Natural killer cell (primary cell): Measurements from ENCODE around the gene R3HDML. TPM values are rescaled to one million over a fixed set of nuclear protein-coding genes. Genes with fewer than 3 reads are reported as not detected.

Source experiments
- ATAC-seq, 3 donors: fragments of 150-1000 bp in 2 of 3; fragments of 200-7000 bp in 1 of 3; cut with Tn5 transposase; 1 replicate in 1 of 3; 2 replicates in 2 of 3; pipeline ENCODE4 v1.10.0; 2021; ENCODE audit warnings: mild to moderate bottlenecking in 2 of 3, moderate library complexity in 2 of 3
- DNase-seq, 2 donors: peaks; one replicate each; pipeline versions ENCODE4 v3.0.0 to v3.0.0-alpha.2; 2013 to 2021; ENCODE audit warnings: mixed read lengths in 1 of 2
- H3K27ac ChIP-seq: one replicate; pipeline ENCODE4 v1.5.1; 2013; ENCODE audit warnings: mild to moderate bottlenecking, low read length
- H3K27me3 ChIP-seq: one replicate; pipeline ENCODE4 v1.6.1; 2013; ENCODE audit warnings: low read length; ENCODE audit not compliant: control insufficient read depth, insufficient read depth
- H3K36me3 ChIP-seq: one replicate; pipeline ENCODE4 v1.6.1; 2013; ENCODE audit warnings: low read length; ENCODE audit not compliant: control insufficient read depth, insufficient read depth
- H3K4me1 ChIP-seq: one replicate; pipeline ENCODE4 v1.6.1; 2013; ENCODE audit warnings: low read length; ENCODE audit not compliant: control insufficient read depth, insufficient read depth
- H3K4me3 ChIP-seq: one replicate; pipeline ENCODE4 v1.5.1; 2013; ENCODE audit warnings: low read length
- H3K9me3 ChIP-seq: one replicate; pipeline ENCODE4 v1.6.1; 2013; ENCODE audit warnings: low read length; ENCODE audit not compliant: control insufficient read depth, insufficient read depth
- H3K27ac Mint-ChIP-seq, 2 donors: one replicate each; pipeline ENCODE4 v1.8.0; 2022; ENCODE audit warnings: mild to moderate bottlenecking in 2 of 2, mixed read lengths in 2 of 2, moderate library complexity in 1 of 2
- H3K27me3 Mint-ChIP-seq, 2 donors: one replicate each; pipeline ENCODE4 v1.8.0; 2022; ENCODE audit warnings: low read depth in 2 of 2, mixed read lengths in 2 of 2
- H3K36me3 Mint-ChIP-seq: one replicate; pipeline ENCODE4 v1.8.0; 2022; ENCODE audit warnings: mixed read lengths
- H3K4me1 Mint-ChIP-seq, 2 donors: one replicate each; pipeline ENCODE4 v1.8.0; 2022; ENCODE audit warnings: mixed read lengths in 2 of 2
- H3K4me3 Mint-ChIP-seq: one replicate; pipeline ENCODE4 v1.8.0; 2022; ENCODE audit warnings: mild to moderate bottlenecking, moderate library complexity, mixed read lengths
- H3K9me3 Mint-ChIP-seq, 2 donors: one replicate each; pipeline ENCODE4 v1.8.0; 2022; ENCODE audit warnings: mixed read lengths in 2 of 2
- WGBS: methylation state at CpG from one replicate; pipeline ENCODE4 v1.1.7; 2013; ENCODE audit warnings: missing lambda C conversion rate; ENCODE audit not compliant: insufficient coverage; 5-methylcytosine and 5-hydroxymethylcytosine counted together
- intact Hi-C: fragments of 100-400 bp; cut with micrococcal nuclease; formaldehyde crosslinking; loops from one replicate; pipeline ENCODE4 v1.14.2; 2022
- total RNA-seq, 4 donors: library from RNA; stranded (reverse); fragments of 120-200 nt in 1 of 4; gene quantifications; one replicate each; pipeline versions ENCODE4 v1.2.3 to v1.2.4, GENCODE V29; 2013 to 2022
- TF ChIP-seq, protein P1 (sequence below): fragments of 200-600 bp; IDR thresholded peaks from one replicate; pipeline ENCODE4 v1.8.0; 2022; ENCODE audit warnings: antibody characterized with exemption

R3HDML gene
- total RNA-seq, 3 donors from 2014 or later (not counting 1 experiment from before 2014, with no cell fraction given) = not detected

DNA sequence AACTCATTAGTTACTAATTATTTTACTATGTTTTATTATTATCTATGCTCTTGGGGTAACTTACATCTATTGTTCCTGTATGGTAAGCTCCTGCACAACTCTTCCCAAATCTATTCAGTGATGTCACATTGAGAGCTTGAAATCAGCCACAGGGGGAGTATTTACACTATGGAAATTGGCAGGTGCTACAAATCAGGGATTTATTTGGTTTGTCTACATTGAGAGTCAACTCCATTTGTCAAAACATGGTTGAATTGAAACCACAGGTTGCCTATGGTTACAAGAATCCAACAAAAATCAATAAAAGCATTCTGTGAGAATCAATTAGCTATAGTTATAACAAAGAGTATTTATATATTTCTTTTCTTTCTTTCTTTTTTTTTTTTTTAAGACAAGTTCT lies 22.0 kb upstream of the R3HDML start:
- no peaks in the 10 kb centered on the region for H3K9me3 ChIP-seq
- intact Hi-C loops = no loop called here
- H3K27me3 Mint-ChIP-seq = peaks cover 0 to 7% of the 10 kb centered on the region in 2 donors
- H3K4me1 ChIP-seq = peaks cover 14% of the 10 kb centered on the region
- TF ChIP-seq, protein P1, sequence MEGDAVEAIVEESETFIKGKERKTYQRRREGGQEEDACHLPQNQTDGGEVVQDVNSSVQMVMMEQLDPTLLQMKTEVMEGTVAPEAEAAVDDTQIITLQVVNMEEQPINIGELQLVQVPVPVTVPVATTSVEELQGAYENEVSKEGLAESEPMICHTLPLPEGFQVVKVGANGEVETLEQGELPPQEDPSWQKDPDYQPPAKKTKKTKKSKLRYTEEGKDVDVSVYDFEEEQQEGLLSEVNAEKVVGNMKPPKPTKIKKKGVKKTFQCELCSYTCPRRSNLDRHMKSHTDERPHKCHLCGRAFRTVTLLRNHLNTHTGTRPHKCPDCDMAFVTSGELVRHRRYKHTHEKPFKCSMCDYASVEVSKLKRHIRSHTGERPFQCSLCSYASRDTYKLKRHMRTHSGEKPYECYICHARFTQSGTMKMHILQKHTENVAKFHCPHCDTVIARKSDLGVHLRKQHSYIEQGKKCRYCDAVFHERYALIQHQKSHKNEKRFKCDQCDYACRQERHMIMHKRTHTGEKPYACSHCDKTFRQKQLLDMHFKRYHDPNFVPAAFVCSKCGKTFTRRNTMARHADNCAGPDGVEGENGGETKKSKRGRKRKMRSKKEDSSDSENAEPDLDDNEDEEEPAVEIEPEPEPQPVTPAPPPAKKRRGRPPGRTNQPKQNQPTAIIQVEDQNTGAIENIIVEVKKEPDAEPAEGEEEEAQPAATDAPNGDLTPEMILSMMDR = no peak
- no peaks in the 10 kb centered on the region for H3K36me3 Mint-ChIP-seq
- DNase-seq (no peak), ATAC-seq (no peak)
- no peak overlapping the region for H3K4me3 ChIP-seq
- H3K4me1 Mint-ChIP-seq = peaks cover 14 to 16% of the 10 kb centered on the region in 2 donors
- no peak overlapping the region for H3K4me3 Mint-ChIP-seq
- peaks cover 2% of the 10 kb centered on the region for H3K27me3 ChIP-seq
- H3K36me3 ChIP-seq = no peaks in the 10 kb centered on the region
- H3K9me3 Mint-ChIP-seq = no peaks in the 10 kb centered on the region
- no peak overlapping the region for H3K27ac ChIP-seq
- no peak overlapping the region for H3K27ac Mint-ChIP-seq

DNA sequence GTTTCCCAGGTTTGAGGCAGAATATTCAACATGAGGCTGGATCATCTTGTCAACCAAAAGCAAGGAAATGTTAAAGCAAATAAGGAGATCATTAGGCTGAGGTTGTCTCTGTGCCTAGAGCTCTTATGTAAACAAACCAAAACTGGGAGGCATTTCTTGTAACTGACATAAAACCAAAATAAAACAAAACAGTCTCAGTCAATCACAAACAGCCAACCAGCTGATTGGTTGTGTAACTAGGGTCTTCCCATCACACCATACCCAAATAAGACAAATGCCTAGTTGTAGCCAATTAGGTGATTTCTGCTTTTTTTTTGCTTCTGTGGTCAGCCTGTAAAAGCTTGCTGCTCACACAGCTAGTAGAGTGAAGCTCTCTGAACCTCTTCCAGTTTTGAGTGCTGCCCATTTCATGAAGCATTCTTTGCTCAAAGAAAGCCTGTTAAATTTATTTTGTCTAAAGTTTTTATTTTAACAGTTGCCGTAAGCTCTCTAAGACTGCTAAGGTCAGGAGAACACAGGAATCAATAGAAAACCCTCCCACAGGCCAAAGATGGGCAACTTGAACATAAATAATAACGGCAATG lies 16.9 kb upstream of the R3HDML start:
- Histone ChIP-seq H3K27ac (no peak overlapping the region), H3K4me1 (no peaks in the 10 kb centered on the region), H3K36me3 (no peaks in the 10 kb centered on the region), H3K4me3 (no peak overlapping the region), H3K27me3 (peaks cover 2% of the 10 kb centered on the region), H3K9me3 (no peaks in the 10 kb centered on the region)
- H3K36me3 Mint-ChIP-seq = no peaks in the 10 kb centered on the region
- intact Hi-C loops = no loop called here
- no peak overlapping the region for H3K27ac Mint-ChIP-seq
- no peaks in the 10 kb centered on the region for H3K9me3 Mint-ChIP-seq
- TF ChIP-seq, protein P1 = no peak
- DNase-seq = no peak
- 92% methylated on average over 2 of the region's 2 CpGs for WGBS
- H3K4me3 Mint-ChIP-seq = no peak overlapping the region
- no peaks in the 10 kb centered on the region for H3K4me1 Mint-ChIP-seq
- H3K27me3 Mint-ChIP-seq = peaks cover 5 to 10% of the 10 kb centered on the region in 2 donors
- ATAC-seq = no peak

DNA sequence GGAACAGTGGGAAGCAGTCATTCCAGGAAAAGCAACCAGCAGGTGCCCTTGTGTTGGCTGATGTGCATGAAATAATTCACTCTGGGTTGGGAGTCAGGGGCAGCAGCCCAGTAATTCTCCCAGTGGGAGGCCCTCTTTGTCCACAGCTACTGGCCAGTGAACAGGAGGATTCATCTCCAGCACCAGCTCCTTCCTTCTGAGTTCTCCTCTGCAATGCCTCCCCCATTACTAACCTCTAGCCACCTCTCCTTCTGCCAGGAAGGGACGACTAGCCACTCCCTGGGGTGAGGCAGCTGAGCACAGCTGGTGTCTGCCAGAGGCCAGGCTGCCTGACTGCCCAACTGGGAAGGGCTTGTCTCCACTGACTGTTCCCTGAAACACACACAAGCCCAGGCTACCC lies 12.5 kb upstream of the R3HDML start:
- Mint-ChIP-seq H3K27ac (no peak overlapping the region), H3K4me1 (no peaks in the 10 kb centered on the region), H3K36me3 (no peaks in the 10 kb centered on the region), H3K9me3 (no peaks in the 10 kb centered on the region), H3K4me3 (no peak overlapping the region), H3K27me3 (peaks cover 9 to 28% of the 10 kb centered on the region in 2 donors)
- 47% methylated on average over 1 of the region's 1 CpG for WGBS
- DNase-seq = no peak
- intact Hi-C loops = no loop called here
- Histone ChIP-seq H3K36me3 (no peaks in the 10 kb centered on the region), H3K9me3 (no peaks in the 10 kb centered on the region), H3K27me3 (peaks cover 5% of the 10 kb centered on the region), H3K4me3 (no peak overlapping the region), H3K4me1 (no peaks in the 10 kb centered on the region), H3K27ac (no peak overlapping the region)
- ATAC-seq = no peak
- TF ChIP-seq, protein P1 = no peak
